ENCODE measurements around the gene CFAP74. TPM values are rescaled to one million over a fixed set of nuclear protein-coding genes. Genes with fewer than 3 reads are reported as not detected.

Gene CFAP74
- polyA plus RNA-seq, 1 donor (not counting 4 experiments of a cell fraction or from before 2014, with no cell fraction given): not detected

DNA sequence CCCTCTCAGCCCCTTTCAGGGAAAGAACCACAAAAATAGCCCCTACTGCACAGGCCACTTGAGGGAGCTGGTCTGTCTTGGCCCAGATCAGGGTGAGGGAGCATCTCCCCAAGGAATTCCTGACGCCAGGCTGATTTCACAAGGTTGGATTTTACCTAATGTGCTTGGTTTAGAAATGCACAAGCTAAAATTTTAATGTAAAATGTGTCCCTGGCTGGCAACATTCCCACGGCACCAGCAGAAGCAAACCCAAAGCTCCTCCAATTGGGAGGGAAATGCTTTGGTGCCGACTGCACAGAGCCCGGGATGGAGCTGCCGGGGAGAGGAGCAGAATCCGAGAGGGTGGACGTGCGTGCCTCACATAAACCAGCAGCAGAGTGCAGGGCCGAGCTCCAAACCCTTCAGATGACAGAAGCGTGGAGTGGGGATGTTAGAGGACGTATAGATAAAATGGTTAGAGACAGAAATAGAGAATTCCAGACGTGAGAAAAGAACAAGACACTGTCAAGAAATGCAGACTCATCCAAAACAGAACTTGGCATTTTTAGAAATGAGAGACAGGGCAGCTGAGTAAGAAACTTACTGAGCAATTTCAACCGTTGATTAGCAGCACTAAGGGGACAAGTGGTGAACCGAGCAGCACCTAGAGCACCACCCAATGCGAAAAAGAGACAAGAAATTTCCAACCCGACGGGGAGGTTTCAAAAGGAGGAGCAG is 42.9 kb downstream of the CFAP74 start:
- no peak for DNase-seq (ENCODE audit: low read depth, low spot score)
- peaks cover 16% of the 10 kb centered on the region for H3K27me3 ChIP-seq (ENCODE audit: control insufficient read depth, extremely low read depth, insufficient read depth, low read length)
- TF ChIP-seq EZH2 (IDR thresholded peaks at IDR 0.05; ENCODE audit: low read length): no peak
- TF ChIP-seq, protein P1, sequence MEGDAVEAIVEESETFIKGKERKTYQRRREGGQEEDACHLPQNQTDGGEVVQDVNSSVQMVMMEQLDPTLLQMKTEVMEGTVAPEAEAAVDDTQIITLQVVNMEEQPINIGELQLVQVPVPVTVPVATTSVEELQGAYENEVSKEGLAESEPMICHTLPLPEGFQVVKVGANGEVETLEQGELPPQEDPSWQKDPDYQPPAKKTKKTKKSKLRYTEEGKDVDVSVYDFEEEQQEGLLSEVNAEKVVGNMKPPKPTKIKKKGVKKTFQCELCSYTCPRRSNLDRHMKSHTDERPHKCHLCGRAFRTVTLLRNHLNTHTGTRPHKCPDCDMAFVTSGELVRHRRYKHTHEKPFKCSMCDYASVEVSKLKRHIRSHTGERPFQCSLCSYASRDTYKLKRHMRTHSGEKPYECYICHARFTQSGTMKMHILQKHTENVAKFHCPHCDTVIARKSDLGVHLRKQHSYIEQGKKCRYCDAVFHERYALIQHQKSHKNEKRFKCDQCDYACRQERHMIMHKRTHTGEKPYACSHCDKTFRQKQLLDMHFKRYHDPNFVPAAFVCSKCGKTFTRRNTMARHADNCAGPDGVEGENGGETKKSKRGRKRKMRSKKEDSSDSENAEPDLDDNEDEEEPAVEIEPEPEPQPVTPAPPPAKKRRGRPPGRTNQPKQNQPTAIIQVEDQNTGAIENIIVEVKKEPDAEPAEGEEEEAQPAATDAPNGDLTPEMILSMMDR (optimal IDR thresholded peaks at IDR 0.05 in 1 of 3, IDR thresholded peaks at IDR 0.05 in 1 of 3, conservative IDR thresholded peaks at IDR 0.05 in 1 of 3; ENCODE audit: extremely low read depth in 1 of 3, insufficient read depth in 2 of 3, low read length in 3 of 3): no peak
- dilution Hi-C loops (cut with MboI; ENCODE audit: extremely low pct_ligation_motif_present, low sequenced_read_pairs): no loop called here
- no peaks in the 10 kb centered on the region for H3K9me1 ChIP-seq (ENCODE audit: control insufficient read depth, extremely low read depth, insufficient read depth, low read length)
- no peak overlapping the region for H3K9ac ChIP-seq (ENCODE audit: control insufficient read depth, extremely low read depth, insufficient read depth, low read length)
- no peaks in the 10 kb centered on the region for H3K36me3 ChIP-seq (ENCODE audit: control insufficient read depth in 2 of 2, extremely low read depth in 1 of 2, insufficient read depth in 2 of 2, low read length in 2 of 2)
- H3K27ac ChIP-seq (ENCODE audit: control insufficient read depth, insufficient read depth, low read length): no peak overlapping the region
- no peak overlapping the region for H2AFZ ChIP-seq (ENCODE audit: control insufficient read depth, low read length)
- no peaks in the 10 kb centered on the region for H3K79me2 ChIP-seq (ENCODE audit: control insufficient read depth, insufficient read depth, low read length)
- no peak for FAIRE-seq
- no peak overlapping the region for H3K4me3 ChIP-seq (ENCODE audit: control insufficient read depth in 2 of 3, extremely low read depth in 1 of 3, insufficient read depth in 2 of 3, low read depth in 1 of 3, low read length in 3 of 3)
- H3K4me1 ChIP-seq (ENCODE audit: control insufficient read depth, extremely low read depth, insufficient read depth, low read length): peaks cover 6% of the 10 kb centered on the region
- H4K20me1 ChIP-seq (ENCODE audit: control insufficient read depth, extremely low read depth, insufficient read depth, low read length): no peaks in the 10 kb centered on the region
- H3K9me3 ChIP-seq (ENCODE audit: control insufficient read depth, low read depth, low read length): no peaks in the 10 kb centered on the region
- no peak overlapping the region for H3K4me2 ChIP-seq (ENCODE audit: control insufficient read depth, extremely low read depth, insufficient read depth, low read depth, low read length)

DNA sequence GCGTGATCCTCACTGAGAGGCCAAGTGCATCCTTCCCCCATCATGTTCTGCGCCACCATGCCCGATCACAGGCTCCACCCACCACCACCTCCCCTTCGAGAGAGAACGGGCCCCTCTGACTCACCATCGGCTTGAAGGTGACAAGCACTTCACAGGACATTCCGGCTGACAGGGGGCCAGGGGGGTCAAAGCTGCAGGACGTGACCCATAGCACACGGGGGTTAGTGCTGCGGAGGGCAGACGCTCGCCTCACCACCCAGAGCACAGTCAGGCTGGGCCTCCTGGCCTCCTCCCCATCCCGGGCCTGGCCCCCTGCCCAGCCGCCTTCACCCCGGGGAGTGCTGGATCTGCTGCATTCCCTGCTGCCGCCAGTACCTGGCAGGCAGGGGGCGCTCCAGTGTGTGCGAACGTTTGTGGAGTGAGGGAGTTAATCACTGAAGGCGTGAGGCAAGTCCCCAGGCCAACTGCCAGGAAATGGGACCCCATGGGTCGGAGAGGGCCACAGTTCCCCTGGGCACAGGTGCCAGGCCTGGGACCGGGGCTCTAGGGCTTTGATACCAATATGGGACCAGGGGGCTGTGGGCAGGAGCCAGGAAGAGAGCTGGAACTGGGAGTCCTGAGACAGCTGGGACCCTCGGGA is 43.6 kb downstream of the CFAP74 start:
- H3K9ac ChIP-seq (ENCODE audit: control insufficient read depth, extremely low read depth, insufficient read depth, low read length): no peak overlapping the region
- dilution Hi-C loops (cut with MboI; ENCODE audit: extremely low pct_ligation_motif_present, low sequenced_read_pairs): no loop called here
- no peak overlapping the region for H3K4me3 ChIP-seq (ENCODE audit: control insufficient read depth in 2 of 3, extremely low read depth in 1 of 3, insufficient read depth in 2 of 3, low read depth in 1 of 3, low read length in 3 of 3)

More for the DNA sequence above, 43.6 kb downstream of the CFAP74 start:
- DNase-seq (ENCODE audit: low read depth, low spot score) (peak; percentile 50), FAIRE-seq (no peak)
- Histone ChIP-seq H3K9me1 (ENCODE audit: control insufficient read depth, extremely low read depth, insufficient read depth, low read length) (no peaks in the 10 kb centered on the region), H3K4me2 (ENCODE audit: control insufficient read depth, extremely low read depth, insufficient read depth, low read depth, low read length) (peak overlapping the region; percentile 54), H3K79me2 (ENCODE audit: control insufficient read depth, insufficient read depth, low read length) (no peaks in the 10 kb centered on the region), H2AFZ (ENCODE audit: control insufficient read depth, low read length) (peak overlapping the region; percentile 66), H4K20me1 (ENCODE audit: control insufficient read depth, extremely low read depth, insufficient read depth, low read length) (no peaks in the 10 kb centered on the region), H3K9me3 (ENCODE audit: control insufficient read depth, low read depth, low read length) (no peaks in the 10 kb centered on the region), H3K4me1 (ENCODE audit: control insufficient read depth, extremely low read depth, insufficient read depth, low read length) (peaks cover 6% of the 10 kb centered on the region), H3K36me3 (ENCODE audit: control insufficient read depth in 2 of 2, extremely low read depth in 1 of 2, insufficient read depth in 2 of 2, low read length in 2 of 2) (no peaks in the 10 kb centered on the region), H3K27ac (ENCODE audit: control insufficient read depth, insufficient read depth, low read length) (no peak overlapping the region), H3K27me3 (ENCODE audit: control insufficient read depth, extremely low read depth, insufficient read depth, low read length) (peaks cover 13% of the 10 kb centered on the region)
- TF ChIP-seq, protein P1 (optimal IDR thresholded peaks at IDR 0.05 in 1 of 3, IDR thresholded peaks at IDR 0.05 in 1 of 3, conservative IDR thresholded peaks at IDR 0.05 in 1 of 3; ENCODE audit: extremely low read depth in 1 of 3, insufficient read depth in 2 of 3, low read length in 3 of 3): peak; percentile 84 to 95 (median 94)
- no peak for TF ChIP-seq EZH2 (IDR thresholded peaks at IDR 0.05; ENCODE audit: low read length)
